Measurements from ENCODE around the gene FASN.

DNA sequence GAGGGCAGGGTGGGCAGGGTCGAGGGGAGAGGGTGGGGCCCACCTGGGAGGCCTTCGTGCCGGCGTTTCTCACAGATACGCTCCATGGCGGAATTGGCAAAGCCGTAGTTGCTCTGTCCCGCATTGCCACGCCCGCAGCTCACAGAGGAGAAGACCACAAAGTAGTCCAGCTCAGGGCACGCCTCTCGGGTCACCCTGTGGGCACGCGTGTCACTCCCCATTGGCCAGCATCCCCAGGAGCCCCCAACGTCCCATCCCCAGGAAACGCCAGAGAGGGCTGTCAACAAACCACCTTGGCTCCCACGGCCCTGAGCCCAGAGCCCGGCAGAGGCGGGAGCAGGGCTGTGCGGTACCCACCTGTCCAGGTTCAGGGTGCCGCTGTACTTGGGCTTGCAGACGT is 16.1 kb downstream of the FASN start:
- TF ChIP-seq, protein P1, sequence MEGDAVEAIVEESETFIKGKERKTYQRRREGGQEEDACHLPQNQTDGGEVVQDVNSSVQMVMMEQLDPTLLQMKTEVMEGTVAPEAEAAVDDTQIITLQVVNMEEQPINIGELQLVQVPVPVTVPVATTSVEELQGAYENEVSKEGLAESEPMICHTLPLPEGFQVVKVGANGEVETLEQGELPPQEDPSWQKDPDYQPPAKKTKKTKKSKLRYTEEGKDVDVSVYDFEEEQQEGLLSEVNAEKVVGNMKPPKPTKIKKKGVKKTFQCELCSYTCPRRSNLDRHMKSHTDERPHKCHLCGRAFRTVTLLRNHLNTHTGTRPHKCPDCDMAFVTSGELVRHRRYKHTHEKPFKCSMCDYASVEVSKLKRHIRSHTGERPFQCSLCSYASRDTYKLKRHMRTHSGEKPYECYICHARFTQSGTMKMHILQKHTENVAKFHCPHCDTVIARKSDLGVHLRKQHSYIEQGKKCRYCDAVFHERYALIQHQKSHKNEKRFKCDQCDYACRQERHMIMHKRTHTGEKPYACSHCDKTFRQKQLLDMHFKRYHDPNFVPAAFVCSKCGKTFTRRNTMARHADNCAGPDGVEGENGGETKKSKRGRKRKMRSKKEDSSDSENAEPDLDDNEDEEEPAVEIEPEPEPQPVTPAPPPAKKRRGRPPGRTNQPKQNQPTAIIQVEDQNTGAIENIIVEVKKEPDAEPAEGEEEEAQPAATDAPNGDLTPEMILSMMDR (IDR thresholded peaks at IDR 0.05) = no peak
- TF ChIP-seq ZFX (IDR thresholded peaks at IDR 0.05; ENCODE audit: borderline replicate concordance) = no peak
